ENCODE results near the gene KIRREL3. TPM values are rescaled to one million over a fixed set of nuclear protein-coding genes. Genes with fewer than 3 reads are reported as not detected.

KIRREL3 gene
- total and polyA plus RNA-seq, 2 of the 8 experiments (the other 6 are each of a cell fraction or from before 2014, with no cell fraction given), result 0.29 to 0.32 TPM

DNA sequence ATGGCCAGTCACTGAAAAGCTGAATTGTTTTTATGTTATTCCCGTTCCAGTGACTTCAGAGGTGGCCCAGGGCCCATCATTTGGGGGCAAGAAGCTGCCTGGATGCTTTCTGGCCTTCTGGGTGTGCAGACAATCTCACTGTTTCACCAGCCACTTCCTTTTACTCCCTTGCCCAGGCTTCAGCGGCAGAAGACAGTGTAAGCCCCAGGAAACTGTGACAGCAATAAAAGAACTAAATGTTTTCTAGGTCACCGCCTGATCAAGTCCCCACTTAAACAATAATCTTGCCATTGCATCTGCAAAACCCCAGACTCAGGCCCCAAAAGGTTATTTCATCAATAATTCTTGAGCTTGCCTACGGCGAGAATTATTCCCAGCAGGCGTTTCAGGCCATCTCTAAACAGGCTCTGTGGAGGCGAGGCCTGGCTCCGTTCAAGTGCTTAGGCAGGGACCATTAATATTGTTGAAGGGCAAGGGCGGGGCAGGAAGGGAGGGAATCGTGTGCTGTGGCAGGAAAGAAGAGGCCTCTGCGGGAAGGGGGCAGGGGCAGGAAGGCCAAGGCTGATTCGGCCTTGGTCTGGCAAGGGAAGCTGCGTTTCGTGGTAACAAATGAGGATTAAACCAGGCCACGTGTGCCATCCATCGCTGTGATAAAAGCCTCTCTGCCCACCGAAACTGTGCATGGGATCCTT is 252.3 kb downstream of the KIRREL3 start:
- H3K23me2 ChIP-seq (ENCODE audit: low read depth, low read length), result no peaks in the 10 kb centered on the region
- no peak overlapping the region for H4K91ac ChIP-seq (replicated peaks; ENCODE audit: insufficient read length, low read length)
- H2BK5ac ChIP-seq (ENCODE audit: low read depth, low read length), result no peak overlapping the region
- H3K14ac ChIP-seq (ENCODE audit: insufficient read length), result no peak overlapping the region
- H3K23ac ChIP-seq (ENCODE audit: insufficient read length), result no peak overlapping the region
- H3K36me3 ChIP-seq (ENCODE audit: control insufficient read depth in 2 of 4, insufficient read depth in 4 of 4, low read length in 3 of 4), result no peaks in the 10 kb centered on the region
- no peak overlapping the region for H3K4me2 ChIP-seq (ENCODE audit: insufficient read depth in 1 of 2, low read depth in 2 of 2, low read length in 2 of 2)
- no peak overlapping the region for H3K4me3 ChIP-seq (ENCODE audit: extremely low read depth in 1 of 4, insufficient read depth in 2 of 4, low read depth in 3 of 4, low read length in 4 of 4)
- H4K20me1 ChIP-seq (replicated peaks in 1 of 2; ENCODE audit: control insufficient read depth in 1 of 2, insufficient read depth in 2 of 2, low read length in 2 of 2), result no peaks in the 10 kb centered on the region
- WGBS, 2 experiments (ENCODE audit: extremely low coverage in 1 of 2, insufficient coverage in 1 of 2, insufficient read length in 1 of 2, insufficient replicate concordance in 2 of 2, low coverage in 1 of 2, low lambda C conversion rate in 2 of 2, missing lambda C conversion rate in 1 of 2), result 89% methylated on average over 16 of the region's 17 CpGs; no CpG with 5 or more reads in 1 of the 2 experiments
- H2BK12ac ChIP-seq (ENCODE audit: low read depth, low read length), result no peak overlapping the region
- no peak overlapping the region for H3K27ac ChIP-seq (ENCODE audit: low read depth, low read length)
- no peak for FAIRE-seq
- 0 out of 2 replicates have a peak overlapping the region, but pooled peaks have one; percentile 4 for H2AFZ ChIP-seq (ENCODE audit: low read length)
- peaks cover 0 to 4% (median 0%) of the 10 kb centered on the region in 4 experiments; a peak in 1 of 7 replicates for H3K4me1 ChIP-seq (replicated peaks in 1 of 4; ENCODE audit: control insufficient read depth in 3 of 4, insufficient read depth in 4 of 4, low read length in 3 of 4)
- H2AK5ac ChIP-seq (ENCODE audit: low read depth, low read length), result no peak overlapping the region
- H3K79me2 ChIP-seq (ENCODE audit: control insufficient read depth in 1 of 2, insufficient read depth in 2 of 2, low read length in 2 of 2), result no peaks in the 10 kb centered on the region
- H4K5ac ChIP-seq (ENCODE audit: insufficient read length, low read depth, low read length), result no peak overlapping the region
- no peaks in the 10 kb centered on the region for H3K27me3 ChIP-seq (replicated peaks in 1 of 4; ENCODE audit: control insufficient read depth in 3 of 4, extremely low read depth in 1 of 4, insufficient read depth in 3 of 4, low read length in 3 of 4)
- no peak for DNase-seq (ENCODE audit: low read depth in 1 of 2, low spot score in 2 of 2)
- TF ChIP-seq BACH1 (IDR thresholded peaks at IDR 0.05; ENCODE audit: low read length), result no peak
- TF ChIP-seq CREB1 (IDR thresholded peaks at IDR 0.05), result no peak
- TF ChIP-seq RXRA (IDR thresholded peaks at IDR 0.05; ENCODE audit: insufficient read depth, low read depth, low read length), result no peak
- TF ChIP-seq POLR2A (IDR thresholded peaks at IDR 0.05; ENCODE audit: control extremely low read depth in 1 of 2, low read depth in 2 of 2, low read length in 2 of 2), result no peak
- TF ChIP-seq ASH2L (IDR thresholded peaks at IDR 0.05; ENCODE audit: low read length), result no peak
- no peak for TF ChIP-seq SP2 (IDR thresholded peaks at IDR 0.05; ENCODE audit: low read length)
- no peak for TF ChIP-seq BCL11A (IDR thresholded peaks at IDR 0.05; ENCODE audit: low read depth in 2 of 2, low read length in 2 of 2)
- no peak for TF ChIP-seq RNF2 (IDR thresholded peaks at IDR 0.05; ENCODE audit: borderline replicate concordance, low read depth, low read length, missing control alignments, poor library complexity, severe bottlenecking)
- TF ChIP-seq SRF (IDR thresholded peaks at IDR 0.05; ENCODE audit: low read depth, low read length), result no peak
- TF ChIP-seq EGR1 (IDR thresholded peaks at IDR 0.05; ENCODE audit: borderline replicate concordance, low read depth, low read length), result no peak
- TF ChIP-seq HDAC6 (IDR thresholded peaks at IDR 0.05; ENCODE audit: low read depth, low read length), result no peak
- TF ChIP-seq, protein P1, sequence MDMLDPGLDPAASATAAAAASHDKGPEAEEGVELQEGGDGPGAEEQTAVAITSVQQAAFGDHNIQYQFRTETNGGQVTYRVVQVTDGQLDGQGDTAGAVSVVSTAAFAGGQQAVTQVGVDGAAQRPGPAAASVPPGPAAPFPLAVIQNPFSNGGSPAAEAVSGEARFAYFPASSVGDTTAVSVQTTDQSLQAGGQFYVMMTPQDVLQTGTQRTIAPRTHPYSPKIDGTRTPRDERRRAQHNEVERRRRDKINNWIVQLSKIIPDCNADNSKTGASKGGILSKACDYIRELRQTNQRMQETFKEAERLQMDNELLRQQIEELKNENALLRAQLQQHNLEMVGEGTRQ (IDR thresholded peaks at IDR 0.05; ENCODE audit: low read length), result no peak
- no peaks in the 10 kb centered on the region for H3K9me3 ChIP-seq (ENCODE audit: insufficient read depth in 2 of 2, low read depth in 1 of 2, low read length in 1 of 2)
- no peaks in the 10 kb centered on the region for H3K79me1 ChIP-seq (ENCODE audit: low read depth, low read length)
- H2BK20ac ChIP-seq (ENCODE audit: low read length), result no peak overlapping the region
- ChIA-PET CTCF (ENCODE audit: partially characterized antibody) (interaction anchor here (0.6 to 2.4 kb wide), 4 partner anchors 9 to 226 kb away, joined by 3 to 7 read pairs (median 4); no protein-coding TSS in a partner anchor), POLR2A (ENCODE audit: partially characterized antibody) (no interaction called here)
- H3K56ac ChIP-seq (replicated peaks; ENCODE audit: insufficient read length, low read depth, low read length), result no peak overlapping the region
- no peak overlapping the region for H3K9ac ChIP-seq (replicated peaks in 1 of 4; ENCODE audit: extremely low read depth in 1 of 4, low read depth in 3 of 4, low read length in 3 of 4)
- no peak overlapping the region for H2BK120ac ChIP-seq (replicated peaks; ENCODE audit: low read depth, low read length)
- H2BK15ac ChIP-seq (ENCODE audit: low read length), result no peak overlapping the region
- H3K18ac ChIP-seq (ENCODE audit: extremely low read depth, low read length), result no peak overlapping the region
- no peak overlapping the region for H4K8ac ChIP-seq (ENCODE audit: extremely low read depth, insufficient read depth, low read length)
- no peak overlapping the region for H3K4ac ChIP-seq (replicated peaks; ENCODE audit: insufficient read length, low read depth, low read length)

Data from H1 (cell line).